Activated CD4-positive, alpha-beta T cell treated with anti-CD3 and anti-CD28 coated beads, Interleukin-2, Interleukin-4, amounts not matched to agents 100 ng/mL and 50 ng/mL, durations not matched to agents 16 hours and 8 hours (primary cell): ENCODE results near the gene PSMC6.
"Not testable (repeated sequence)": the region's sequence is repeated elsewhere in the genome, so short reads cannot be mapped to it uniquely, and the experiment has no call there.

Experiments used
- DNase-seq: peaks from one replicate; pipeline ENCODE4 v3.0.0-alpha.2; 2020; ENCODE audit warnings: low spot score

Gene PSMC6

GRCh38 chr14:52723514-52724359 lies 16.7 kb downstream of the PSMC6 start:
- DNase-seq: no peak

DNA sequence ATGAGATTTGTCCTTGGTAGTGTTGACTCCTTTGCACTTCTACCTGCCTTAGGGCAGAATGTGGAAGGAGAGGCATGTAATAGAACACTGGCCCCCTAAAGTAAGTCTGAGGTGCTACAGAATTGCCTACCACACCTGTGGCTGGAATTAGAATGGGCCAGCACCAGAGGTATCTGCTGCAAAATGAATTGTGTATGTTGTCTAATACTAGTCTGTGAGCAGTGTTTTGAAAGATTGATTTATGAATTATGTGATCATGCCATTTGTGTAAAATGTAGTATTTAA lies 17.3 kb downstream of the PSMC6 start:
- DNase-seq: no peak

DNA sequence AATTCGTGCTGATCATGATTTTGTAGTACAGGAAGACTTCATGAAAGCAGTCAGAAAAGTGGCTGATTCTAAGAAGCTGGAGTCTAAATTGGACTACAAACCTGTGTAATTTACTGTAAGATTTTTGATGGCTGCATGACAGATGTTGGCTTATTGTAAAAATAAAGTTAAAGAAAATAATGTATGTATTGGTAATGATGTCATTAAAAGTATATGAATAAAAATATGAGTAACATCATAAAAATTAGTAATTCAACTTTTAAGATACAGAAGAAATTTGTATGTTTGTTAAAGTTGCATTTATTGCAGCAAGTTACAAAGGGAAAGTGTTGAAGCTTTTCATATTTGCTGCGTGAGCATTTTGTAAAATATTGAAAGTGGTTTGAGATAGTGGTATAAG lies 20.5 kb downstream of the PSMC6 start:
- DNase-seq: not testable (repeated sequence)

GRCh38 chr14:52729035-52729434 lies 22.0 kb downstream of the PSMC6 start:
- not testable (repeated sequence) for DNase-seq

DNA sequence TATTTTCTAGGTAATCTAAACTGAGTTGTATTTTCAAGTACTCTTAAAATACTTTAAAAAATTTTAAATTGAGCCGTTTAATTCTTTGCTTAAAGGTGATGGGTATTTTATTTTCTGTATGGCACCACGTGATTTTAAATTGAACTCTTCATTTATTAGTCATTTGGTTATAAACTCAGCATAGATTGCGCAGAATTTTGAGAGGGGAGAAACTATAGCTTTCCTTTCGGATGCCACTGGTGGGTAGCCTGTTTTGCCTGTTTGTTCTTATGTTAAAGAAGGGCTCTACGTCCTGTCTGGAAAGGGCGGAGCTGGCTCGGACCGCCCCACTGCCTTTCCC lies 22.6 kb downstream of the PSMC6 start:
- DNase-seq: no peak

DNA sequence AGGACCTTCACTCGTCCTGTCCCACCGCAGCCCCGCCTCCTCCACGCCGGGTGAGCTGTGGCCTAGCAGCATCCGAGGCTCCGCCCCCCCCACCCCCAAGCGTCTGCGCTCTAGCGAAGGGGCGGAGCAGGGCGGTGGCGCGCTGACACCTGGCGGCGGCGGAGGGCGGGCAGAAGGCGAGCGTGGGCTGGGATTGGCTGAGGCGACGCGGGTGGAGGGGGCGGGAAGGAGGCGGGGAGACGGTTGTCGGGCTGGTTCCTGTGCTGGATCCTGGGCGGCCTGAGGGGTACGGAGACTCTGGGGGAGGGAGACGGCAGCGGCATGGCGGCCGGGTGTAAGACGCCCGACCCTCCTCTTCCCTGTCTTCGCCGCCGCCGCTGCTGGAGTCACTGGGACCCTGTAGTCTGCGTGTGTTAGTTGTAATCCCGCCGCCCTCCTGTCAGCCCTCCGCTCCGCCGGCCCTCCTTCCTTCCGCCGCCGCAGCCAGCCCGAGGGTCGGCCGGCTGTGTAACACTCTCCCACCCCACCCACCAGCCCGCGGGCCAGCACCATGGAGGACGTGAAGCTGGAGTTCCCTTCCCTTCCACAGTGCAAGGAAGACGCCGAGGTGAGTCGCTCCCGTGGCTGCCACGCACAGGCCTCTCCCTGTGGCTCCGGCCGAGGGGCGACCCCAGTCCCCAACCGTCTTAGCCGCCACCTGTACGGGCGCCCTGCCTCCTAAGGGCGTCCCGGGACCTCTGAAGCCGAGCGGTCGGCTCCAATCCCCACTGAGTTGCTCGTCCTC lies 23.1 kb downstream of the PSMC6 start, which contains the start of gene STYX:
TSS of gene STYX (plus strand) at position 242 of the 784 bp plus-strand sequence. CDS start at position 551, 309 bp downstream.
- peak; percentile 99 for DNase-seq

- no peak for DNase-seq
These were observed 23.7 kb downstream of the PSMC6 start for GRCh38 chr14:52730709-52731111.

DNA sequence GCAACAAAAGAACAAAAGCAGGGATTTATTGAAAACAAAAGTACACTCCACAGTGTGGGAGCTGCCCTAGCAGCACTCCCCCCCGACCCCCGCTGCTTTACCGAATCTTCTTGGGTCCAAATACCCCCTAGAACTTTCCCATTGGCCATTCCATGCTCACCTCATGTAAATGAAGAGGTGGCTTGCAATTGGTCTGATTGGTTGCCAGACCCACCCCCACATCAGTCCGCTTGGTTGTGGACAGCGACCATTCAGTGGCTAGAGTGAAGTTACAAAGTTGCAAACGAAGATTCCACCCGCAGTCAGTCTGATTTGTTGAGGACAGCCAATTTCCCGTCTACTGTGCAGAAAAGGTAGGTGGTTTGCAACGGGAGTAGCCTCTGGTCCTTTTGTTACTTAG lies 26.8 kb downstream of the PSMC6 start:
- DNase-seq: no peak

- DNase-seq: no peak
These were observed 29.0 kb downstream of the PSMC6 start for GRCh38 chr14:52735921-52736489.

DNA sequence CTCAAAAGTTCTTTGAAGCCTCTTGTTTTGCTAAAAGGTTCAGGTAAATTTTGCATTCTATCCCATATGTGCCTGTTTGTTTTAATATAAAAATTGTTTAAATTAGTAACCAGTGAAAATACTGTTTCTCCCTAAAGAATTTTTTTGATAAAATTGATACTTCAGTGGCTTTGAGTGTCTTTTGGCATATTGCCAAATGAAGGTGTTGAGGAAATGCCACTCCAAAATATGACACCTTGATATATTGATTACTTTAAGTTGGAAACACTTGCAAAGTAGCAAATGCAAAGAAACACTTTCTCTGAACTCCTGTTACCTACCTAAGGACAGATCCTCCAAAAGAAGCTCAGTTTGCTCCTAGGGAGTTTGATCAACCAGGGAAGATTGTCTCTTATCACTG lies 31.4 kb downstream of the PSMC6 start:
- no peak for DNase-seq

DNA sequence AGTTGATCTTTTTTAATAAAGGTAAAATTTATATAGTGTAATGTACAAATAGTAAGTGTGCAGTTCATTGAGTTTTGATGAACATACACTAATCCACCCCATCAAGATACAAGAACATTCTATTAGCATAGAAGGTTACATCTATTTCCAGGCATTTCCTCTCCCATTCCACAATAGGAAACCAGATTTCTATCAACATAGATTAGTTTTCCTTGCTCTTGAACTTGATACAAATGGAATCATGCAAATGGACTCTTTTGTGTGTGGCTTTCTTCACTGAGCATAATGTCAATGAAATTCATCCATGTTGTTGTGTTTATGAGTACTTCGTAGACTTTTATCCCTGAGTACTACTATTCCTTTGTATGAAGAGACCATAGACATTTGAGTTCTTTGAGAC lies 33.8 kb downstream of the PSMC6 start:
- DNase-seq: no peak

- DNase-seq: peak; percentile 3
These were observed 34.9 kb downstream of the PSMC6 start for GRCh38 chr14:52741865-52742264.

GRCh38 chr14:52748647-52749292 lies 41.8 kb downstream of the PSMC6 start:
- no peak for DNase-seq

DNA sequence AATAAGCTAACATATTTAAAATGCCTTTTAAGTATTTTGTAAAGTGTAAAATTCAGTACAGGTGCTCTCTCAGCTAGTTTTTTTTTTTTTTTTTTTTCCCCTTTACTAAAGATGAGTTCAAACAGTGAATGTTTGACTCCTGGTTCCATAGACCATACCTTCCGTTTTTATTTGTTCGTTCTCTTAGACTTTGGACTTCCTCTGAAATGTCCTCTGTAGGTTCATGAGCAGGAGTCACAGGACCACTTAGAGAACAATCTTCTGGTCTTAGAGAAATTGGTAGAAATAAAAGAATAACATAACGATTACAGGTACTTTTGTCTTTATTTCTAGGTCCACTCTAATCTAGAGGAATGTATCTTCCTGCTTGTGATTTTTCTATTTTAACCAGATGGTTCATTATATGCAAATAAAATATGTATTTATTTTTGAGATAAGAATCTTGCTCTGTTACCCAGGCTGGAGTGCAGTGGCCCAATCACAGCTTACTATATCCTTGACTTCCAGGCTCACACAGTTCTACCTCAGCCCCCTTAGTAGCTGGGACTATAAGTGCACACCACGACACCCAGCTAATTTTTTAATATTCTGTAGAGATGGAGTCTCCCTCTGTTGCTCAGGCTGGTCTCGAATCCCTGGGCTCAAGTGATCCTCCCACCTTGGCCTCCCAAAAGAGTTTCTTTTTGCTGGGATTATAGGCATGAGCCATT lies 48.8 kb downstream of the PSMC6 start:
- DNase-seq: no peak

DNA sequence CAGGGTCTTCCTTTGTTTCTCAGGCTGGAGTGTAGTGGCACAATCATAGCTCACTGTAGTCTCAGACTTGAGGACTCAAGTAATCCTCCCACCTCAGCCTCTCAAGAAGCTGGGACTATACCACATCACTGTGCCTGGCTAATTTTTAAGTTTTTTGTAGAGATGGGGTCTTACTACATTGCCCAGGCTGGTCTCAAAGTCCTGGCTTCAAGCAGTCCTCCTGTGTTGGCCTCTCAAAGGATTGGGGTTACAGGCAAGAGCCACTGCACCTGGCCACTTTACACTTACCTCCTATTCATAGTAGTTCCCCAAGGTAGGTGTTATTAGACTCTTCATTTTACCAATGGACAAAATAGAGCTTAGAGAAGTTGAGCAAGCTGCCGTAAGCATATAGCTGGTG lies 52.1 kb downstream of the PSMC6 start:
- no peak for DNase-seq

GRCh38 chr14:52762923-52763322 lies 55.9 kb downstream of the PSMC6 start:
- not testable (repeated sequence) for DNase-seq

DNA sequence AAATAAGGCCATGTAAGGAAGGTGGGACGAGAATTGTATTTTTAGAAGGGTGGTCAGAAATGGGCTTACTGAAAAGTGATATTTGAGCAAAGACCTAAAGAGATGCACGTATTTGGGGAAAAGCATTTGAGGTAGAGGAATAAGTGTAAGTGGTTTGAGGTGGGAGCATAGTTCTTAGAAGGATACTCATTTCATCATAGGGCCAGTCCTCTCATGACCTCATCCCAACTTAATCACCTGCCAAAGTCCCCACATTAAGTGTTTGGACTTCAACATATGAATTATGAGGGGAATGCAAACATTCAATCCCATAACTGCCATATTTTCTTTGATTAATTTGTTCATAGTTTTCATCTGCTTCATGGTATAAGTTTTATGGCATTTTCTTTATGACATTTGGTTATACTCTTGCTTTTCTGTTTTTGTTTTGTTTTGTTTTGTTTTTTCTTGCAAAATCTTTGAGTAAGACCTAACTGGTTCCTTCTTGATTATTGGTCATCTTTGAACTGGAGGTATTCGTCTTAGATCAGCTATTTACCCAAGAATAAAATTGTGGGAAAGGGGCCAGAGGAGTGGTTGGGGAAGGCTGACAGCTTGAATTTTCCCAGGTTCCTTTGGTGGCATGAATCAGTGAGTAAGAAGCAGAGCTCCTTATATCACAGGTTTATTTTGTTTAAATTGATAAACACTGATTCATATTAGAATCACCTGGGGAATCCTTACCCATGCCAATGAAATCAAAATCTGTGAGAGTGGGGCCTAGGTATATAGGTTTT lies 60.2 kb downstream of the PSMC6 start:
- DNase-seq: no peak

DNA sequence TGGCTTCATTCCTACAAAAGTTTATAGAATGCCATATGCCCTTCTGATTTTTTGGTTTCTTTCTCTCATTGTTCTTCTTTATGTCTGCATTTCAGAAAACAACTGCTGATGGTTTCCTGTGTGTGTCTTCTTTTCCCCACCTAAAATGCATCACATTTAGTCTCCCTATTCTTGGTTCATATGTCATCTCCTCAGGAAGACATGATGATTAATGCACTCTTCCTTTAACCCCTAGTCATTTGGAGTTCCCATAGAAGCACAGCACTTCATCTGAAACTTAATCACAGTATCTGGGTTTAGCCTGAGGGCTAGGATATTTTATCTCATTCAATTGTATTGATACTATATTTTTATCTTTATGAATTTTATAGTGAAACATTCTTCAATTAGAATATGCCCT lies 62.9 kb downstream of the PSMC6 start:
- no peak for DNase-seq

- no peak for DNase-seq
These were observed 69.8 kb downstream of the PSMC6 start for GRCh38 chr14:52776816-52777215.
